GM19397 (cell line): ENCODE data around the gene ZSCAN16.
"Not testable (repeated sequence)": the region's sequence is repeated elsewhere in the genome, so short reads cannot be mapped to it uniquely, and the experiment has no call there.

ENCODE experiments used
- ATAC-seq: cut with Tn5 transposase; IDR thresholded peaks from one replicate; pipeline ENCODE4 v1.9.1; 2021; ENCODE audit warnings: mild to moderate bottlenecking, moderate library complexity; ENCODE audit not compliant: unreplicated experiment

ZSCAN16 gene

GRCh38 chr6:28124350-28124970, at the start of gene ZSCAN16:
Gene ZSCAN16 (plus strand): TSS chr6:28124609. CDS start chr6:28125444, 835 bp downstream.
- peak; percentile 96 for ATAC-seq

GRCh38 chr6:28078050-28078449, 46.4 kb upstream of the ZSCAN16 start:
- ATAC-seq = no peak

GRCh38 chr6:28078836-28079235, 45.6 kb upstream of the ZSCAN16 start:
- ATAC-seq = no peak

GRCh38 chr6:28080381-28080630, 44.1 kb upstream of the ZSCAN16 start, which contains the start of gene ZNF165:
Gene ZNF165 (plus strand): TSS chr6:28080568. CDS start chr6:28085481, 4,913 bp downstream.
- not testable (repeated sequence) for ATAC-seq

- peak; percentile 70 for ATAC-seq
These were observed 43.6 kb upstream of the ZSCAN16 start for GRCh38 chr6:28080631-28081485.

- ATAC-seq = peak; percentile 53
These were observed 43.0 kb upstream of the ZSCAN16 start for GRCh38 chr6:28081486-28081751.

- ATAC-seq = no peak
These were observed 41.5 kb upstream of the ZSCAN16 start for GRCh38 chr6:28082939-28083338.

- ATAC-seq = no peak
These were observed 35.4 kb upstream of the ZSCAN16 start for GRCh38 chr6:28089054-28089453.

- ATAC-seq = no peak
These were observed 33.4 kb upstream of the ZSCAN16 start for GRCh38 chr6:28090917-28091586.

- ATAC-seq = not testable (repeated sequence)
These were observed 22.2 kb upstream of the ZSCAN16 start for GRCh38 chr6:28102222-28102621.

GRCh38 chr6:28102699-28103098, 21.7 kb upstream of the ZSCAN16 start:
- not testable (repeated sequence) for ATAC-seq

GRCh38 chr6:28104392-28105244, 19.8 kb upstream of the ZSCAN16 start:
- peak; percentile 97 for ATAC-seq

- ATAC-seq = no peak
These were observed 19.2 kb upstream of the ZSCAN16 start for GRCh38 chr6:28105245-28105639.

- no peak for ATAC-seq
These were observed 16.9 kb upstream of the ZSCAN16 start for GRCh38 chr6:28107506-28107905.

GRCh38 chr6:28111964-28112363, 12.4 kb upstream of the ZSCAN16 start:
- no peak for ATAC-seq

GRCh38 chr6:28115799-28116198, 8.6 kb upstream of the ZSCAN16 start:
- no peak for ATAC-seq

- no peak for ATAC-seq
These were observed 6.9 kb upstream of the ZSCAN16 start for GRCh38 chr6:28117386-28118050.

GRCh38 chr6:28118217-28118616, 6.2 kb upstream of the ZSCAN16 start:
- ATAC-seq = no peak

- no peak for ATAC-seq
These were observed 2.5 kb upstream of the ZSCAN16 start for GRCh38 chr6:28121876-28122275.

- not testable (repeated sequence) for ATAC-seq
These were observed 2.1 kb upstream of the ZSCAN16 start for GRCh38 chr6:28122283-28122682.

- ATAC-seq = no peak
These were observed 553 bp downstream of the ZSCAN16 start for GRCh38 chr6:28124971-28125353.
